Raji (cell line): ENCODE results near the gene IER5L.

Source experiments
- POLR2A ChIP-seq: IDR thresholded peaks from 2 replicates; pipeline ENCODE4 v1.6.1; 2011; ENCODE audit warnings: low read depth, low read length, control low read depth; ENCODE audit not compliant: insufficient read depth

The IER5L gene

DNA sequence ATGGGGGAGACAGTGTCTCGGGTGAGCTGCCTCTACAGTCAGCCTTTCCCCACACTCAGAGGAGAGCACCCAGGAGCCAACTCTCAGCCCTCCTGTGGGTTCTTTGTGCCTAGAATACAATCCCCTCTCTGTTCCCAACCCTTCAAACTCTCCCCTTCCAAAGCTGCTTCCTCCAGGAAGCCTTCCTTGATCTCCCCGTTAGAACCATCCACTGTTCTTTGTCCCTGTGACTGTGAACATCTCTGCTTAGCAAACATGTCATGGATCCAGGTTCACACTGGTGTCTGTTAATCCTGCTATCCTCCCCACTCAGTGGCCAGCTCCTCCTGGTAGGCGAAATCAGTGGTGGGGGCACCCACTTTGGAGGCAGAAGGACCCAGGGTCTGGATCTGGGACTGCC is 16.2 kb upstream of the IER5L start:
- TF ChIP-seq POLR2A: no peak

DNA sequence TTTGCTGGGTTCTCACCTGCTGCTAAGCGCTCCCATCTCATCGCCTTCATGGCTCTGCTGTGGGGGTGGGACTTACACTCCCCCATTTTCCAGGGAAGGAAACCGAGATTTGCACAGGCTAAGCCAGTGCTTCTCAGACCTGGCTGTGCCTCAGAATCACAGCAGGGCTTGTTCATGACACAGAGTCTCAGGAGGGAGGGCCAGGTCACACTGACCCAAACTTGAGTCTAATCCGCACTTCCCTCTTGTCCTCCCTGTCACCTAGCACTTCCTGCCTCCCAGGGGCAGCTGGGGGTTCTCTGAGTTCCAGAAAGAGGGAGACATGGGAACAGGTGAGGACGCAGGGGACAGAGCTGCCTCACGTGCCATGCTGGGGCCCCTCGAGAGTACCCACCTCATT is 15.6 kb upstream of the IER5L start:
- no peak for TF ChIP-seq POLR2A

DNA sequence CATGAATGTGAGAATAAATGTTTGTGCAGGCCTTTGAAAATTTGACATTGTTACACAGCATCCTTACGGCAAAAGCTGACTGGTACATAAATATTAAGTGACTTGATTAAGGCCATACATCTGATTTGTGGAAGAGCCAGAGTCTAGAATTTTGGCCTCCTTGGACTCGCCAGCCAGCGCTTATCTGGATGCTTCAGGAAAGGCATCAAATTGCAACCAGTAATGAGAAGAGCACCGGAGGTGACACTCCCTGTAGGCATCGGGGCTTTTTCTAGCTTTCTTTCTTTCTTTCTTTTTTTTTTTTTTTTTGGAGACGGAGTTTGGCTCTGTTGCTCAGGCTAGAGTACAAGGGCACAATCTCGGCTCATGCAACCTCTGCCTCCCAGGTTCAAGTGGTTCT is 13.2 kb upstream of the IER5L start:
- no peak for TF ChIP-seq POLR2A

DNA sequence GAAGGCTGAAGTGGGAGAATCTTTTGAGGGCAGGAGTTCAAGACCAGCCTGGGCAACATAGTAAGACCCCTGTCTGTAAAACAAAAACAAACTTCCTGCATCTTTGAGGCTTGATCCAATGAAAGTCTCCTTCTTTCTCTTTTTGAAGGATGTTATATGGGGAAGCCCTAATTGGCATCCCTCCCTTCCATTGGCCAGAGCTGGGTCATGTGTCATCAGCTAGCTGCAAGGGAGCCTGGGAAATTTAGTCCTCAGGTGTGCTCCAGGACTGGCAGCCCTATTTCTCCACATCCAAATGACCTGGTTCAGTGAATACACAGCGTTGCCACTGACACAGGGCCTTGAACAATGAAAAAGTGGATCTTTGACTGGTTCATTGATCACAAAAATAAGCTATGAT is 9.0 kb upstream of the IER5L start:
- no peak for TF ChIP-seq POLR2A

DNA sequence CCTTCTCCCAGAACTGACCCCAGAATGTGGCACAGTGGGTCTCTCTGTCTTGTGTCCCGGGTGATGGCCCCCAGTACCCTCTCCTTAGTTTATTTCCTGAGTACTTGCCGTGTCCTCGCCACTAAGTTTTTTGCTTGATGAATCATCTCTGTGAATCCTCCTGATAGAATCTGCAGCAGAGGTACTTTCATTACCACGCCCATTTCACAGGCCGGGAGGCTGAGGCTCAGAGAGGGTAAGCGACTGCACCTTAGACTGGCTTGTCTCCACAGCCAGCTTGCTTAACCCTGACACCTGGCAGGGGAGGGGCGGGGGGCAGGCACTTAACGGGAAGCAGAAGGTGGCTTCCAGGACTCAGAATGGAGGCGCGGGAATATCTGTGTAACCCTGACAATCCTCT is 7.9 kb upstream of the IER5L start:
- TF ChIP-seq POLR2A: no peak

DNA sequence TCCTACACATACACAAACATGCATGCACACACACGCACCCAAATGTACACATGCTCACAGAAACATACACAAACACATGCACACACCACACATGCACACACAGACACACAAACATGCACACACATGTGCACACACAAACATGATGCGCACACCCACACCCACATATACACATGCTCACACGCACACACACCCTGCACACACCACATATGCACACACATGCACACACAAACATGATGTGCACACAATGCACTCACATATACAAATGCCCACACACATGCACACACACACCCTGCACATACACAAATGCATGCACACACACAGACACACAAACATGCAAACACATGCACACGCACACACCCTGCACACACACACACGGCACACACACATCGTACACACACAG is 7.3 kb upstream of the IER5L start:
- no peak for TF ChIP-seq POLR2A

DNA sequence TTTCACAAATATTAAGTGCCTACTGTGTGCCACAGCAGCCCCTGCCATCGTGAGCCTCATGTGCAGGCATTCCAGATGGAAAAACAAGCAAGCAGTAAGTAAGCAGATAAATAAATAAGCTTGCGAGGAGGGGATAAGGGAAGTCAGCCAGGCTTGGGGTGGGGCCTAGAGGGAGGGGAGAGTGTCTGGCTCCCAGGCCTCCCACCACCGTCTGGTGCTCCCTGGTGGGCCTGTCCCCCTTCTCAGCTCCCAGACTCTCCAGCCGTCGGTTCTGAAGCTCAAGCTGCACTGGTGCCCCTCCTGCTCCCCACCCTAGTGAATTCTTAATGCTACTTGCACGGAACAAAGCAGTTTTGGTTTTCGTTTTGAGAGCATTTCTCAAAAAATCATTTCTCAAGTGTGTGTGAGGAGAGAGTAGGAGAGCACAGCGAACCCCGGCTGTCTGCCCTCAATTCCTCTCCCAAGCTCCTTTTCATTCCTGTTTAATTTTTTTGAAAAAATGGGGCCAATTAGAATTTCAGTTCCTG is 6.6 kb upstream of the IER5L start:
- TF ChIP-seq POLR2A: no peak

DNA sequence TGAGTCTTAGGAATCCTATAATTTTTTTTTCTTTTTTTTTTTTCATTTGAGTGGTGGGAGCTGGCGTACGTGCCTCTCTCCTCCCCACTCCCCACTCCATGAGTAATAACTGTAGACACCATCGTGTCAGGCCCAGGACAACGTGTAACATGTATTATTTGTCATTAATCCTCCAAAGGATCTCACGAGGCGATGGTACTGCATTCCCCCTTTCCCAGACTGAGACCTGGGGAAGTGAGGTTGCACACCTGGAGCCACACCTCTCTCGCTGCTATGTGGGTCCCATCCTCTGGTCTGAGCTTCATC is 6.1 kb upstream of the IER5L start:
- no peak for TF ChIP-seq POLR2A

DNA sequence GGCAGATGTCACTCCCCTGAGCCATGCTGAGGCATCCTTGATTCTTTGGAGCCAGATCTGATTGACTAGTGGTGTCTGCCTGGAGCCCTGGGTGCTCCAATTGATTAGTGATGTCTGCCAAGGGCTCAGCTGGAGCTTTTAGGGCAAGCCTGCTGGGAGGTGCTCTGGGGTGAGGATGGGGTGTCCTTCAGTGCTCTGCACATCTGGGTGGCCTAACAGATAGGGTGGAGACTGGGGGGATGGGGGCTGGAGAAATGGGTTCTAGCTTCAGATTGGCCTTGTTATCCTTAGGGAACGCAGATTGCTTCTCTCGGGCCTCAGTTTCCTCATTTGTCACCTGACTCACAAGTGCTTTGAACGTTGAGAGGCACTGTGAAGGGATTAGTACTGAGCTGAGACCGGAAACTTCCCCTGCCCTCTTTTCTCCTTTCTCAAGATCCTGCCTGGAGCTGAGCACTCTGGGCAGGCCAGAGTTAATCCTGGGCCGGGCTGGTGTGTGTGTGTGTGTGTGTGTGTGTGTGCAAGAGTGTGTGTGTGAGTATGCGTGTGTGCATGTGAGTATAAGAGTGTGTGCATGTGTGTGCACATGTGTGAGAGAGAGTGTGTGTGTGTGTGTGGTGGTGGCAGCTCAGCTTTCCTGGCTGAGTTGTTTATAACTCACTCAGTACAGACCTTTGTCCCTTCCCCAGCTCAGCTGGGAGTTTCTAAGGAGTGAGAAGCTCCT is 5.6 kb upstream of the IER5L start:
- no peak for TF ChIP-seq POLR2A

DNA sequence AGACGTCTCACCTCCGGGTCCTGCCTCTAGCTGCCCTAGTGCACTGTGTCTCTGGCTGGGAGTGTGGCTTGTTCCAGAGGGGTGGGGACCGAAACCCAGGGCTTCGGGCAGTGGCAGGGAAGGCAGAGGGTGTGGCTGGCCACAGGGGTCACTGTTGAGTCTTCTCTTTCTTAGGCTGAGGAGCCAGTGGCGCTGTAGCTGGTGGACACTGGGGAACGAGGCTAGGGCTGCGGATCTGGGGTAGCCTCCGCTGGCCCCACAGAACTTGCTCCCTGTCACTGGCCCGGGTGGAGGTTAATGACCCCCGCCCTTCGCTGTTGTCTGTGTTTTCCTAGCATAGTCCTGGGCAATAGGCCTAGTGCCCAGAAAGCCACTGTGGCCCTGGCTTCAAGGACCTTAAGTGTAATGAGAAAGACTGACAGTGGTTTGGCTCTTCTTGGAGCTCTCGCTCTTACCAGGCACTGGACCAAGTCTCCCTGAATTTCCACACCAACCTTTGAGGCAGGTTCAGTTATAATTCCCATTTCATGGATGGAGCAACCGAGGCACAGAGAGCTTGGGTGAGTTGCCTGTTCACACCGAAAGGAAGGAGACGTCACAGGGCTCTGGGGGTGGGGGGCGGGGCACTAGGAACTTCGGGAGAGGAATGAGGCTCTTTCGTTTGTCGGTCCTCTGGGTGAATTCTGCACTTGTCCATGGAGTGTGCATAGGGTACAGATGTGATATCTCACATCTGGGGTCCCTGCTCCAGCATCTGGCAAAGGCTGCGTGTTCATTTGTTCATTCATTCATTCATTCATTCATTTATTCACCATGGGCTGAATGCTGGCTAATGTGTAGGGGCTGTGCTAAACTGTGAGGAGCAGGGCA is 4.8 kb upstream of the IER5L start:
- TF ChIP-seq POLR2A: no peak

DNA sequence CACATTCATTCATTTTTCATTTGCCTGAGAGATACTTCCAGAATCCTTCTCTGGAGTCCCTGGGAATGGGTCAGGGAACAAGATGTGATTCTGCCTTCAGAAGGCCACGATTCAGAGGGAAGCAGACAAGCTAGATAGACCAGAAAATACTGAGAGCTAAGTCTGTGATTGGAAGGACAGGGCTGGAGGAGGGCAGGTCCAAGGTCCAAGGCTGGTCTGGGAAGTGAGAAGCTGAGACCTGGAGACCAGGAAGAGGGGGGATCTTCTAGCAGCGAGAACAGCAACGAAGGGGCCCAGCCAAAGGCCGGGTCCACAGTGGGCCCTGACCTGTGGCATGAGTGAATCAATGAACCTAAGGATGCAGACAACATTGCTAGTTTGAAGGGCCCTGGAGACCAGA is 4.1 kb upstream of the IER5L start:
- TF ChIP-seq POLR2A: no peak

DNA sequence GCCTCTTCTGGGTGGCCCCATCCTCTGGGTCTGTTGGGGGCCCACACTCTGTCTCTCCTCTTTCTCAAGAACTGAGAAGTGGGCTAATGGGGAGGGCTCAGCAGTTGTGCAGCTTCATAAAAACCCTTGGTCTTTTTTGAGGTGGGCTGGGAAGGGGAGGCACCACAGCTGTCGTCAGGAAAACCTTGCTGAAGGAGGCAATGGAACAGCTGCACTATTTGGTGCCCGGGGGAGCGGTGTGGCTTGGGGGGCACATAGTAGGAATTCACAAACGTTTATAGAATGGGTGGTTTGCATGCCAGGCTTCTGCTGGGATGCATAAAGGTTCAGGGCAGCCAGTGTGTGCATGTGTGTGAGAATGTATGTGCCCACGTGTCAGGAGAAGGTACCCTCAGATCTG is 3.2 kb upstream of the IER5L start:
- no peak for TF ChIP-seq POLR2A

DNA sequence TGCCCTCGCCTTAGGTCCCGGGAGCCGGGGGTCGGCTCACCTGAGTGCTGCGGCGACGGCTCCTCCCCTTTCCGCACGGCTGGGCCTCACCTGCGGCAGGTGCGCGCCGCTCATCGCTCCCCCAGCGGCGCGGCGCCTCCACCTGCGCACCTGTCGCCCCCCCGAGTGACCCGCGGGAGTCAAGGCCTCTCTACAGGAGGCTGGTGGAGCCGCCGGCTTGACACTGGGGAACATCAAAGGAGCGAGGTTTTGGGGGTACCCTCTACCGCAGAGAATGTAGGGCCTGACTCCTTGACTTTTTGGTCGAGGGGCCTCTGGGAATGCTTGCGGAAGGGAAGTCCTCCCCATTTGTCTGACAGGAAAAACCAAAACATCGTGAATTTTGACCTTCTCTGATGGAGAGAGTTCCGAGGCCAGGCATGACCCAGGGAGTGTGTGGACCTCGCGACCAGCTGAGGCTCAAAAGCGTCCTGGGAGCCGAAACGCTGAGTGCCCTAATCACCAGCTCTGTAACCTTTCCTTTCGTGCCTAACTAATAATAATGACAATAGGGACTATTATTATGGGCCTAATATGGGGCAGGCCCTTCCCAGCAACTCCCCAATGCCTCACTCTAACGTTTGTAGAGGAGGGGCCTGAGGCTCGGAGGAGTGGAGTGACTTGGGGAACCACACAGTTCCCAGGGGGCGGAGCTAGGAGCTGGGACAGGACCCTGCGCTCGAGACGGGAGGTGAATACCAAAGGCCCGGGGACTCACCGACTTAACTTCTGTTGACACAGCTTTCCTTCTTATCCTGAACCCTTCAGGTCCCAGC is 714 bp upstream of the IER5L start:
- no peak for TF ChIP-seq POLR2A

DNA sequence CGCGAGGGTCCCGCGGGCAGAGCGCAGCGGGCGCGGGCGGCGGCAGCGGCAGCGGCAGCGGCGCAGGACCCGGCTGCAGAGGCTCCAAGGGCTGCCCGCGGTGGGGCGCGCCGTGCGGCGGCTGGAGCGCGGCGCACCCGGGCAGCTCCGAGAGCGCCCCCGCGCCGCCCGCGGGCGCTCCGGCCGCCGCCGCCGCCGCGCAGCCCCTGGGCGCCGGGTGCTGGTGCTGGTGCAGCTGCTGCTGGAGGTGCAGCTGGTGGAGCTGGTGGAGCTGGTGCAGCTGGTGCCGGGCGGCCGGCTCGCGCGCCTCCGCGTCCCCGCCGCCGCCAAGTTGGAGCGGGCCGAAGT is 644 bp downstream of the IER5L start:
- no peak for TF ChIP-seq POLR2A

DNA sequence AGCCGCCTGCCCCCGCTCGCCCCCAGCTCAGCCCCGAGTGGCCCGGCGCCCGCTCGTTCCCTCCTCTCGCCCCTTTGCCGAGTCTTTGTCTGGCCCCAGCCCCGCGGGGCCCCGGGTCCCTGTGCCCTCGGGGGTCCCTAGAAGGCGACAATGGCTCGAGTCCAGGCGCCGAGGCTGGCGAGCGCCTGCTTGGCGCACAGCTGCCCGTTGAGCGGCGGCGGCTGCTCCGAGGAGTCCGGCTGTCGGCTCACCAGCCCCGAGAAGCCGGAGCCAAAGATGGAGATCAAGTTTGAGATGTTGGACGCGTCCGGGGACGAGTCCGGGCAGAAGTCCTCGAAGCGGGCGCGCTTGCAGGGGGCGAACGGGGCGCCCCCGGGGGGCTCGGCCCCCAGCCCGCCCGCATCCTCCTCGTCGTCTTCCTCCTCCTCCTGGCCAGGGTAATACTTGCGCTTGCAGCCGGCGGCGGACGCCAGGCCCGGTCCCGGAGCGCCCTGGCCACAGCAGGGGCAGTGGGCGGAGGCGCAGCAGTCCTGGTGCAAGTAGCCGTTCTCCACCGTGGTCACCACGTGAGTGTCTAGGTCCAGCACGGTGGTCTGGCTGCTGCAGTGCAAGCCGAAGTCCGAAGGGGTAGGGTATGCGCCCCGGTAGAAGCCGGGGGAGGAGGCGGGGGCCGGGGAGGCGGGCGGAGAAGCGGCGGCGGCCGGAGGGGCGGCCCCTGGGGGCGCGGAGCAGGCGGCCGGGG is 1.2 kb downstream of the IER5L start:
- no peak for TF ChIP-seq POLR2A
